ENCODE measurements around the gene FANCI.
A peak's percentile ranks its signal among the peaks of the same experiment; 100 is the strongest.

The FANCI gene

DNA sequence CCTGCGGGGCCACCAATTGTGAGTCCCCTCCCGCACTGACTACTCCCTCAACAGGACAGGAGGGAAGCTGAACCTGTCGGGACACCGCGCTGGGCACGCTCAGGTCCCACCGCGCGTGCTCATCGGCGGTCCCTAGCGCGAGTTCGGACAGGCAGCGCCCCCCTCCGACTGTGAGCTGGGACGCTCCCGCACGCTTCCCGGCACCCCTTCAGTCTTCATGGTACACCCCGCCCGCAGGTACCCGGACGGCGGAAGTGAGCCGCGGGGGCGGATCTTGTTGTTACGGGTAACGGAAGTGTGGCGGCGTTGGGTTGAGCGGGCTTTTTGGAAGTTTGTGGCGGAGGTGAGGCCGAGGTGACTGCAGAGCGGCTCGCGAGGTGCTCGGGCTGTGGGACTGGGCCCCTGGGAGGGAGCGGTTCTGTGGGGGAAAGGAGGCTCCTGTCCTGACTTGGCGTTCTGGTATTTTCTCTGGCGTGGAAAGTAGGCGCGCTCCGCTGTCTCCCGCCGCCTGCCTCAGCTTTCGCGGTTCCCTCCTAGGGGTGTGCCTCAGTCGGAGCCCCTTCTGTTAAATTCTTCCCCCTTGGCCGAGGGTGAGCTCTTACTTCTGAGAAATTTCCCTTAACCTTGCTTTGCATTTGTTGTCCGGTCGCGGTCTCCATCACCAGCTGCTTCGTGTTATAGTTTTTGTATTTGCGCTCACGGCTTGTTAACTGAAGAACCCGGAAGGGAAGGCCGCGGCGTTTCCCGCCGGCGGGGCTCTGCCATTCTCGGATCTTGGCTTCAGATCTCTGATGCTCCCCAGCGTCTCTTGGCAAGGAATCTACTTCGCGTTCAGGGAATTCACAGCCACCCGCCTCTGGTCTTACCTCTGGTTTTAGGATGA lies at the start of gene FANCI:
FANCI (plus strand) TSS at position 289 of the 883 bp plus-strand sequence. CDS start 3,669 bp downstream, outside the sequence.
- peak; percentile 98 for DNase-seq (ENCODE audit: low spot score)

DNA sequence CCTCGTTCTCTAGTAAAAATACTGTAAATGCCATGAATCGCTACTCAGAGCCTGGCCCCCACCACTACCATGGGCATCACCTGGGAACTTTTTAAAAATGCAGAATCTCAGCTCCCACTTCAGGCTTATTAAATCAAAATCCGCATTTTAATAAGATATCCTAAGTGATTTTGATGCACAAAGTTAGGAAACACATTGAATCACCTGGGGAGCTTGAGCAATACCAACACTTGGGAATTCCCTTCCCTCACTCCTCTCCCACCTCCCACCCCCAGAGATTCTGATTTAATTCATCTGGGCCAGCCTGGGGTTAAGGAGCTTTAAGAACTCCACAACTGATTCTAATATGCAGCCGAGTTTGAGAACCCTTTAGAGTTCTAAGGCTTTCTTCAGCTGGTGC lies 49.2 kb upstream of the FANCI start:
- no peak for DNase-seq (ENCODE audit: low spot score)

- no peak for DNase-seq (ENCODE audit: low spot score)
Observed at GRCh38 chr15:89195836-89196235, 47.9 kb upstream of the FANCI start.

DNA sequence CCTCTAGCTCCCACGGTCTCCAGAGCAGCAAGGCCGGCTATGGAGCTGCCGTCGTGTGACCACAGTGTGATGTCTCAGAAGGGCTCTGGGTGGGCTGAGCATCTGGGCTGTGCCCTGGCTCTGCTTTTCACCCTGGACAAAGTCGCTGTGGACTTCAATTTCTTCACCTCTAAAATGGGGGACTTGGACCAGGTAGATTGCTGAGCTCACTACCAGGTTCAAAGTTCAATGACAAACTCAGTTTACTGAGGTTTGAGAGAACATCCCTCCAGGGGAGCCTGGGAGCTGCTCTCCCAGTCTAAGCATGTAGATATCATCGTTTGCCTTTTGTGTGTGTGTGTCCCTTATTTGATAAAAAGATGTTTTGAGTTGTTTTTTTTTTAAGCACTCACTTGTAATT lies 47.5 kb upstream of the FANCI start:
- no peak for DNase-seq (ENCODE audit: low spot score)

- no peak for DNase-seq (ENCODE audit: low spot score)
Observed at GRCh38 chr15:89196994-89197393, 46.8 kb upstream of the FANCI start.

GRCh38 chr15:89197503-89197971 lies 46.2 kb upstream of the FANCI start:
- DNase-seq (ENCODE audit: low spot score), result no peak

DNA sequence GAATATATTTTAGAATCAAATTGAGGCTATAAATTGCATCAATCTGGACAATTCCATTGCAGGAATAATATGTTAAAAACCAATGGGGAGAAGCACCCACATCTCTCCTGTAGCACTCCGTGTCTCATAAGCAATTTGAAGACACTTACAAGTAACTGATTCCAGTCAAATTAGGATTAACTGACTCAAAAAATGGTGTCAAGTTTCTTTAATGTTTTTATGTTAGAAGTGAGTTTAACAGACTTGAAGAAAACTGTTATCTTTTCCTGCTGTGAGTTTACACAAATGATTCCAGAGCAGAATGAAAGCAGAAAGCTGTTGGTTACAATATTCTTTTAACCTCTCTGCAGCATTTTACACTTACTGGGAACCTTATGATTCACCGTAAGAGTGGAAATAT lies 45.6 kb upstream of the FANCI start:
- no peak for DNase-seq (ENCODE audit: low spot score)

DNA sequence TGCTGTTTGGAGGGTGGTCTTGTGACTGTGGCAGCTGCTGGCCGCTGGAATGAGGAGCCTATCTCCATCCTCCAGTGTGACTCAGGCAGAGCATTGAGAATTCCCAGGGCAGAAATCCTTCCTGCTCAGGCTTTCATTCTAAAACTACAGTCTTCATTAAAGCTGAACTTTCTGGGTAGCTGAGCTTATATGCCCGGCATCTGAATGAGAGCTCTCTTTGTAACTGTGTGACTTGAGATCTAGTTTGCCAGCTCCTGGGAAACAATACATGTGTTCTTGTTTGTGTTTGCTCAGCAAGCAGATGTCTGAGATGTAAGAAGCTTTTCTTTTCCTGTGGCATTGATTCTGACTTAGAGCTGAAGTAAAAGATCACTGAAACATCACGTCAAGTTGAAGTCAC lies 44.8 kb upstream of the FANCI start:
- DNase-seq (ENCODE audit: low spot score), result no peak

DNA sequence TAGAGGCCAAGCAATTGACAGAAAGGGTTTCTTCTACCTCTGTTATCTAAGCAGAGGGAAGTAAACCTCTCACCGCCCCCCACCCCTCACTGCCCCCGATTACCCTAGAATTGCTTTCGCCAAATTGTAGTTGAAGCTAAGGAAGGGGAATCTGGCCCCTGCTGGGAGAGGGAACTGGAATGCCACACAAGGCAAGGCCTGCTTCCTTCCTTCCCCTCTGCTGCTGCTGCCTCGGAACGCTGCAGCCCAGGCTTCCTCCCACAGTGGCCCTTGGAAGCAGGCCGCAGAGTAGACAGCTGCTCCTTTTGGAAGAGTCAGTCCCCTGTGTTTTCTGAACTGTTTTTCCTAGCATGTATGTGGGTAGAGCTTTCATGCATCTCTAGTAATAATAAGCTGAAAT lies 44.0 kb upstream of the FANCI start:
- no peak for DNase-seq (ENCODE audit: low spot score)

DNA sequence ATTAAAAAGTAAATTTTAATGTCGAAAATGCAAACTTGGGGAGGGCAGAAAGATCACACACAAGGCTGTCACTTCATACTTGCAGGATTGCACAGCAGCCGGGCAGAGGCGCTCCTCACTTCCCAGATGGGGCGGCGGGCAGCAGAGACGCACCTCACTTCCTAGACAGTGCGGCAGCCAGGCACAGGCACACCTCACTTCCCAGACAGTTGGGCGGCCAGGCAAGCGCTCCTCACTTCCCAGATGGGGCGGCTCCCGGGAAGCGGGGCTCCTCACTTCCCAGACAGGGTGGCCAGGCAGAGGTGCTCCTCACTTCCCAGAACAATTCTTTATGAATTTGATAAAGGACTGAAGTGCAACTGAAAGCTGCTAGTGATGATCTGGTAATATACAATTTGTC lies 43.6 kb upstream of the FANCI start:
- DNase-seq (ENCODE audit: low spot score), result no peak

DNA sequence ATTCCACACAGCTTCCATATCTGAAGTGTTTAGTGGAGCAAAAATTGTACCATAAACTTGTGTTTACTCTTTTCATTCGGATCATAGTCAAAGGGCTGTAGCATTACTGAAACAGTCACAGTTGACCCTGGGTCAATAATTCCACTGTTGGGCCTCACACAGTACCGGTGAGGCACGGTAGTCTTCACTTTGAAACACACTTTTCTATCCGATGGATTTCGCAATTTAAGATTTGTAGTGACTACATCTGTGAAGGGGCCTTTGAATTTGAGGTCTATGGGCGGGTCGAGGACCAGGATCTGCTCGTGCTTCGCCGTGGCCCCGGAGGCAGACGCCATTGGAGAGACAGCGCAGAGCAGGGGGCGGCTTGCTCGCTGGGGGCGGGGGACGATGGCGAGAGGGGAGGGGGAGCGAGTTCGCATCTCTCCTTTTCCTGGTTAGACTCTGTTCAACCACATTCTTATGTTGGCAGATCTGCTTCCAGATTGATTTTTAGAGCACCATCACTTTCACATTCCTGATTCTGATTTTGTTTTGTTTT lies 42.2 kb upstream of the FANCI start:
- DNase-seq (ENCODE audit: low spot score), result no peak

DNA sequence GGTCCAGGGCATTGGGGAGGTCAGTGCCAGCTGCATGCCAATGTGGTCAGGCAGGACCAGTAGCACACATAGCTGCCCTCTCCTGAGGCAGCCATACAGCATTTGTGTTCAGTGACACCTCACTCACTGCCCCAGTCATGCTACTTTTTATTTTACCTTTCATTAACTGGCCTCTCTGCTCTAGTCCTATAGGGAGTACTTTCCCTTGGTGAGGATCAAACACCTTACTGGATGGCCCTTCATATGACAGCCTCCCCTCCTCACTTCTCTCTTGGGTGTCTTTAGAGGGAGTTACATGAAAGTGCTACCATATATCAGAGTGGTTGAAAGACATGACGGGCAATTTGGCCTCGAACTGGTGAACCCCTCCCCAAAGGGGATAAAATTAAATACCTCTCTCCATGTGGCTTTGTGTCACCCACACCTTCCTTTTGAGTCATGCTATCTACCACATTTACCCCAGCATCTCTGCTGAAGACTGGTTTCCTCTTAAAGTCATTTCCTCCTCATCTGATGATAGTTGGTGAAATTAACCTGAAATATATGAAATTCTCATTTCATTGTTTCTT lies 40.0 kb upstream of the FANCI start:
- DNase-seq (ENCODE audit: low spot score), result no peak

- no peak for DNase-seq (ENCODE audit: low spot score)
Observed at GRCh38 chr15:89205991-89206585, 37.7 kb upstream of the FANCI start.

- peak; percentile 94 for DNase-seq (ENCODE audit: low spot score)
Observed at GRCh38 chr15:89206908-89207331, 36.9 kb upstream of the FANCI start.

- no peak for DNase-seq (ENCODE audit: low spot score)
Observed at GRCh38 chr15:89208256-89208655, 35.5 kb upstream of the FANCI start.

DNA sequence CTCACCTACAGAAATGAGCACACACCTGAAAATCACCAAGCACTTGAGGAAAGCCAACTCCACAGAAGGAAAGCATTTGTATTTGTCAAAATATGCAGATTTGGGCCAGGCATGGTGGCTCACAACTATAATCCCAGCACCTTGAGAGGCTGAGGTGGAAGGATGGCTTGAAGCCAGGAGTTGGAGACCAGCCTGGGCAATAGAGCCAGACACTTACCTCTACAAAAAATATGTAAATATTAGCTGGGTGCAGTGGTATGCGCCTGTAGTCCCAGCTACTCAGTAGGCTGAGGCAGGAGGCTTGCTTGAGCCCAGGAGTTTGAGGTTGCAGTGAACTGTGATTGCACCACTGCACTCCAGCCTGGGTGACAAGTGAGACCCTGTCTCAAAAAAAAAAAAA lies 34.7 kb upstream of the FANCI start:
- no peak for DNase-seq (ENCODE audit: low spot score)

DNA sequence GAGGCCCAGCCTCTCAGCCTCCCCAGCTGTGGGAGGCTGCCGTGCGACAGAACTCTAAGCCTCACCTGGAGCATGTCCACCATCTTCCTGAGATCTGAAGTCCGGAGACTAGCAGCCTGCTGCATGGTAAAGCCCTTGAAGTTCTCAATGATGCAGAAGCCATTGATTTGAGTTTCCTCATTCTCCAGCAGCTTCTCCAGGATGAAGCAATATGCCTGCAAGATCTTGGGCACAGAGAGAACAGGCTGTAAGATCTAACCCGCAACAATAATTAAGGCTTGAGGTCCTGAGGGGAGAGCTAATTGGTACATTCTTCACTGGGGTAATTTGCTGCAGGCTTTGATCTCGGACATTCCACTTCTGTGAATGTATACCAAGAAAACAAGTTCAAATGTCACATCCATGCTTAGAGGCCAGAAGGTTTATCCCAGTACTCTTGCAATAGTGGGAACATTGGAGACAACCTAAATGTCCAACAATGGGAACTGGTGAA lies 32.1 kb upstream of the FANCI start:
- no peak for DNase-seq (ENCODE audit: low spot score)

DNA sequence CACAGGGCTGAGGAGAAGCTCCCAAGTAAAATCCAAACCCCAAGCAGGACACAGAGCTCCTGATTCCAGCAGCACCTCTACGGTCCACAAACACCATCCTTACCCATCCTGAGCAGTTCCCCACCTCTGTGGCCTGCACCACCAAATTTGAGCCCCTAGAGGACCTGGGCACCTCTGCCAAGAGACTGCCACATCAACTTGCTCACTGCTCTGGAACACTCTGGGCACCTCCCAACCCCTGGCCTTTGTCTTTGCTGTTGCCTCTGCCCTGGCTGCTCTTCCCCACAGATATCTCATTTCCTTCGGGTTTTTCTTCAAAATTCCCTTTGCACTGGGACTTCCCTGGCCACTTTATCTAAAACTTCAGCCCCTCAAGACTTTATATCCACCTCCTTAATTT lies 28.2 kb upstream of the FANCI start:
- DNase-seq (ENCODE audit: low spot score), result no peak

DNA sequence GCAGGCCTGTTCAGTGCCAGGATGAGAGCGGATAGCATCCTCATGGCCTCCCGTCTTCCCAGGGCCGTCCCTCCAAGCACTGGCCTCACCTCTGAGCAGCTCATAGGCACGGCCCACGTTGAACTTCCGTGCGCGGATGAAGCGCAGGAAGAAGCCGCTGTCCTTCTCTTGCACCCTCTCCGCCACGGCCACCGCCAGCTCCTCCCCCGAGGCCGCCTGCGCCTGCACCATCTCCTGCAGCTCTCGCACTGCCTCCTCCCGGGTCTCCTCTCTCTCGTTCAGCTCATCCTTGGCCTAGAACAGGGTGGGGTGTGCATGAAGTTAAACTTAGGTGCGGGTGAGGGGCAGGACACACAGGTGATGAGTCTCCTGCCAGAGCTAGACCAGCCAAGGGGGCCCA lies 26.7 kb upstream of the FANCI start:
- DNase-seq (ENCODE audit: low spot score), result peak; percentile 10

GRCh38 chr15:89217686-89218376 lies 25.9 kb upstream of the FANCI start:
- no peak for DNase-seq (ENCODE audit: low spot score)

GRCh38 chr15:89218531-89218930 lies 25.2 kb upstream of the FANCI start:
- peak; percentile 10 for DNase-seq (ENCODE audit: low spot score)

- DNase-seq (ENCODE audit: low spot score), result peak; percentile 17
Observed at GRCh38 chr15:89221543-89221942, 22.2 kb upstream of the FANCI start, which contains the start of gene RLBP1. TSS of gene RLBP1 (minus strand) at chr15:89221579. CDS start at chr15:89218975, 2,604 bp downstream.

All from D341Med (cell line).